Astrocyte (in vitro differentiated cells and primary cell): ENCODE results near the gene ATP10B. TPM values are rescaled to one million over a fixed set of nuclear protein-coding genes. Genes with fewer than 3 reads are reported as not detected.

Experiments
- DNase-seq: peaks from one replicate; pipeline ENCODE4 v3.0.0-alpha.2; 2010; ENCODE audit warnings: low read depth
- FAIRE-seq: peaks from 2 replicates; lab custom pipeline; 2011; peaks lifted over from hg19 to GRCh38; lab: Jason Lieb, UNC
- H2AFZ ChIP-seq: 2 replicates; pipeline ENCODE4 v1.6.0; 2012; ENCODE audit warnings: low read depth, low read length, inconsistent platforms
- H3K27ac ChIP-seq: 2 replicates; pipeline ENCODE4 v1.5.1; 2011; ENCODE audit warnings: low read depth, low read length, inconsistent platforms
- H3K27me3 ChIP-seq: 2 replicates; pipeline ENCODE4 v1.6.0; 2011; ENCODE audit warnings: low read length, inconsistent platforms; ENCODE audit not compliant: insufficient read depth
- H3K36me3 ChIP-seq: 2 replicates; pipeline ENCODE4 v1.5.1; 2011; ENCODE audit warnings: low read length, inconsistent platforms; ENCODE audit not compliant: insufficient read depth
- H3K4me1 ChIP-seq: 2 replicates; pipeline ENCODE4 v1.5.1; 2011; ENCODE audit warnings: low read length, inconsistent platforms; ENCODE audit not compliant: insufficient read depth
- H3K4me2 ChIP-seq: 2 replicates; pipeline ENCODE4 v1.6.0; 2012; ENCODE audit warnings: low read length, inconsistent platforms
- H3K4me3 ChIP-seq: 2 replicates; pipeline ENCODE4 v1.5.1; 2011; ENCODE audit warnings: low read depth, mild to moderate bottlenecking, low read length, inconsistent platforms; ENCODE audit not compliant: insufficient read depth
- H3K79me2 ChIP-seq: 2 replicates; pipeline ENCODE4 v1.6.0; 2012; ENCODE audit warnings: mild to moderate bottlenecking, low read length, inconsistent platforms; ENCODE audit not compliant: insufficient read depth
- H3K9ac ChIP-seq: 2 replicates; pipeline ENCODE4 v1.6.0; 2012; ENCODE audit warnings: mild to moderate bottlenecking, low read length, inconsistent platforms
- H3K9me3 ChIP-seq: 2 replicates; pipeline ENCODE4 v1.5.1; 2012; ENCODE audit warnings: low read depth, mild to moderate bottlenecking, low read length, inconsistent platforms; ENCODE audit not compliant: insufficient read depth
- H4K20me1 ChIP-seq: 2 replicates; pipeline ENCODE4 v1.6.0; 2012; ENCODE audit warnings: low read length, inconsistent platforms; ENCODE audit not compliant: insufficient read depth
- H3K27ac Mint-ChIP-seq: one replicate; pipeline ENCODE4 v1.8.0; 2021; ENCODE audit warnings: mild to moderate bottlenecking, mixed read lengths; ENCODE audit not compliant: unreplicated experiment
- H3K27me3 Mint-ChIP-seq: one replicate; pipeline ENCODE4 v1.8.0; 2021; ENCODE audit warnings: low read depth, mixed read lengths; ENCODE audit not compliant: unreplicated experiment
- H3K36me3 Mint-ChIP-seq: one replicate; pipeline ENCODE4 v1.8.0; 2021; ENCODE audit warnings: low read depth, mixed read lengths; ENCODE audit not compliant: unreplicated experiment
- H3K4me1 Mint-ChIP-seq: one replicate; pipeline ENCODE4 v1.8.0; 2021; ENCODE audit warnings: low read depth, mixed read lengths; ENCODE audit not compliant: unreplicated experiment
- H3K4me3 Mint-ChIP-seq: one replicate; pipeline ENCODE4 v1.8.0; 2021; ENCODE audit warnings: mild to moderate bottlenecking, moderate library complexity, mixed read lengths; ENCODE audit not compliant: unreplicated experiment
- H3K9me3 Mint-ChIP-seq: one replicate; pipeline ENCODE4 v1.8.0; 2021; ENCODE audit warnings: mild to moderate bottlenecking, mixed read lengths; ENCODE audit not compliant: unreplicated experiment
- EZH2 ChIP-seq: IDR thresholded peaks from 2 replicates; pipeline ENCODE4 v1.6.1; 2012; ENCODE audit warnings: mild to moderate bottlenecking, low read length, inconsistent platforms; ENCODE audit not compliant: insufficient read depth
- total RNA-seq: library from RNA; stranded (reverse); gene quantifications from 2 replicates; pipeline ENCODE4 v1.2.1, GENCODE V29; 2021
- TF ChIP-seq, protein P1 (sequence below): IDR thresholded peaks from 2 replicates; pipeline ENCODE4 v1.5.1; 2011; ENCODE audit warnings: low read depth, mild to moderate bottlenecking, inconsistent platforms, low read length, moderate library complexity; ENCODE audit not compliant: insufficient read depth

The ATP10B gene
- total RNA-seq, 1 donor from 2014 or later: not detected

DNA sequence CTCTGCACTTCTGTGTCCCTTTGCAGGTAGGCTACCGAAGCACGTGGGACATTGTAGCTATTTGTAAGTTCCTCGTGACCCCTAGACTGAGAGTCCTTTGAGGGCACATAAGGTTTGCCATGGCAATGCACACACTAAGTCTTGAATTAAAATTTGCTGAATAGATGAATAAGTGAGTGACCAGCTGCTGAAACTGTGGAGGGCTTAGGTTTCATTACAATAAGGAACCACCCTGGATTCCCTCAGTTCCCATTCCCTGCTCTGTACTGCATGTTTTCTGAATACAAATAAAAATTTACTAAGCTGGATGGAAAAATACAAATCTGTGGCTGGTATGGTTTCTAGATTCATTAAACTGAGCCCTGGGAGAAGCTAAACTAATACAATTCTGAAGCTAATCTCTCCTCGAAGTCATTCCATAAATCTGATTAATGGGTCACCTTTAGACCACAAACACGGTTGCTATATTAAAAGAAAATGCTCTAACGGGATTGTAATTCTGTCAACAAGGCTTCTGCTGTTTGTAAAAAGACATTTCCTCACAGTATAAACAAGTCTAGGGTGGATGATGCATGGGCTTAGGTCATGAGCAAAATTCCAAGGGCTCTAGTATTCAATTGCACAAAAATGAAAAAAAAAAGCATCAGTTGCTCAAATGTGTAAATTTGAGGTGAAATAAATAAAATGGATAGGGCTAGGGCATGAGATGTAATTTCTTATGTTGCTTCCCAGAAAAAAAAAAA lies 172.3 kb downstream of the ATP10B start:
- no peaks in the 10 kb centered on the region for H3K36me3 ChIP-seq
- no peak overlapping the region for H3K27ac Mint-ChIP-seq
- no peaks in the 10 kb centered on the region for H3K27me3 ChIP-seq
- H3K9me3 Mint-ChIP-seq: no peaks in the 10 kb centered on the region
- no peaks in the 10 kb centered on the region for H3K36me3 Mint-ChIP-seq
- no peak overlapping the region for H3K4me3 Mint-ChIP-seq
- no peaks in the 10 kb centered on the region for H3K4me1 ChIP-seq
- H4K20me1 ChIP-seq: no peaks in the 10 kb centered on the region
- H3K9me3 ChIP-seq: no peaks in the 10 kb centered on the region
- no peak overlapping the region for H3K4me3 ChIP-seq
- no peaks in the 10 kb centered on the region for H3K79me2 ChIP-seq
- H2AFZ ChIP-seq: no peak overlapping the region
- no peak for FAIRE-seq
- no peak overlapping the region for H3K9ac ChIP-seq
- peaks cover 10% of the 10 kb centered on the region for H3K27me3 Mint-ChIP-seq
- no peaks in the 10 kb centered on the region for H3K4me1 Mint-ChIP-seq
- H3K27ac ChIP-seq: no peak overlapping the region
- H3K4me2 ChIP-seq: no peak overlapping the region
- DNase-seq: no peak
- TF ChIP-seq, protein P1, sequence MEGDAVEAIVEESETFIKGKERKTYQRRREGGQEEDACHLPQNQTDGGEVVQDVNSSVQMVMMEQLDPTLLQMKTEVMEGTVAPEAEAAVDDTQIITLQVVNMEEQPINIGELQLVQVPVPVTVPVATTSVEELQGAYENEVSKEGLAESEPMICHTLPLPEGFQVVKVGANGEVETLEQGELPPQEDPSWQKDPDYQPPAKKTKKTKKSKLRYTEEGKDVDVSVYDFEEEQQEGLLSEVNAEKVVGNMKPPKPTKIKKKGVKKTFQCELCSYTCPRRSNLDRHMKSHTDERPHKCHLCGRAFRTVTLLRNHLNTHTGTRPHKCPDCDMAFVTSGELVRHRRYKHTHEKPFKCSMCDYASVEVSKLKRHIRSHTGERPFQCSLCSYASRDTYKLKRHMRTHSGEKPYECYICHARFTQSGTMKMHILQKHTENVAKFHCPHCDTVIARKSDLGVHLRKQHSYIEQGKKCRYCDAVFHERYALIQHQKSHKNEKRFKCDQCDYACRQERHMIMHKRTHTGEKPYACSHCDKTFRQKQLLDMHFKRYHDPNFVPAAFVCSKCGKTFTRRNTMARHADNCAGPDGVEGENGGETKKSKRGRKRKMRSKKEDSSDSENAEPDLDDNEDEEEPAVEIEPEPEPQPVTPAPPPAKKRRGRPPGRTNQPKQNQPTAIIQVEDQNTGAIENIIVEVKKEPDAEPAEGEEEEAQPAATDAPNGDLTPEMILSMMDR: no peak
- no peak for TF ChIP-seq EZH2

- H4K20me1 ChIP-seq: no peaks in the 10 kb centered on the region
- no peak overlapping the region for H3K9ac ChIP-seq
- H3K27me3 ChIP-seq: no peaks in the 10 kb centered on the region
- no peaks in the 10 kb centered on the region for H3K36me3 ChIP-seq
- Mint-ChIP-seq H3K27ac (no peak overlapping the region), H3K36me3 (no peaks in the 10 kb centered on the region), H3K9me3 (no peaks in the 10 kb centered on the region), H3K4me3 (no peak overlapping the region), H3K4me1 (no peaks in the 10 kb centered on the region), H3K27me3 (peaks cover 13% of the 10 kb centered on the region)
- H3K9me3 ChIP-seq: no peaks in the 10 kb centered on the region
- no peak overlapping the region for H3K27ac ChIP-seq
- H2AFZ ChIP-seq: no peak overlapping the region
- DNase-seq (no peak), FAIRE-seq (no peak)
- no peak overlapping the region for H3K4me2 ChIP-seq
- H3K79me2 ChIP-seq: no peaks in the 10 kb centered on the region
- no peaks in the 10 kb centered on the region for H3K4me1 ChIP-seq
- no peak for TF ChIP-seq EZH2
- TF ChIP-seq, protein P1: no peak
- no peak overlapping the region for H3K4me3 ChIP-seq
These were observed 176.0 kb downstream of the ATP10B start for GRCh38 chr5:160675988-160676387.

DNA sequence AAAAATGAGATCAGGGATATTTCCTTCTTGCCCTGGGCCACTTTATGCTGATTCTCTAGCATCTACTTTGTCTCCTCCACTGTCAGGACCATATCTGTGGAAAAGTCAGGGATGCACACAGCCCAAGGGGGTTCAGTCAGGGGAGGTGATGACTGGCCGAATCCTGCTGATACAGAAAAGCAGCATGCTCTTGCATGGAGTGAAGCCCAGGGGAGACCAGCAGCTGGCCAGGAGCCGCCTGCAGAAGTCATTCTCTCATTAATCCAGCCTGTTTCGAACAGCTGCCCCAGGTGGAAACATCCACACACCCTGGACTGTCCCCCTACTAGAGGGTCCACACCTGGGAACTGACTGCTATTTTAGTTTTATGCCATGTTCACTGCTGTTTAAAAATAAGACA lies 177.1 kb downstream of the ATP10B start:
- no peaks in the 10 kb centered on the region for H3K79me2 ChIP-seq
- no peak overlapping the region for H2AFZ ChIP-seq
- FAIRE-seq (no peak), DNase-seq (no peak)
- Mint-ChIP-seq H3K27ac (no peak overlapping the region), H3K4me1 (no peaks in the 10 kb centered on the region), H3K36me3 (no peaks in the 10 kb centered on the region), H3K9me3 (no peaks in the 10 kb centered on the region), H3K4me3 (no peak overlapping the region), H3K27me3 (peaks cover 13% of the 10 kb centered on the region)
- TF ChIP-seq EZH2: no peak
- TF ChIP-seq, protein P1: no peak
- no peak overlapping the region for H3K27ac ChIP-seq
- no peak overlapping the region for H3K4me3 ChIP-seq
- H3K9ac ChIP-seq: no peak overlapping the region
- H3K4me1 ChIP-seq: no peaks in the 10 kb centered on the region
- H3K9me3 ChIP-seq: no peaks in the 10 kb centered on the region
- no peaks in the 10 kb centered on the region for H4K20me1 ChIP-seq
- H3K36me3 ChIP-seq: no peaks in the 10 kb centered on the region
- H3K4me2 ChIP-seq: no peak overlapping the region
- H3K27me3 ChIP-seq: no peaks in the 10 kb centered on the region
